Measurements from ENCODE around the gene LTB4R2. TPM values are rescaled to one million over a fixed set of nuclear protein-coding genes. Genes with fewer than 3 reads are reported as not detected.

LTB4R2 gene
- total and polyA plus RNA-seq, 2 of the 8 experiments (the other 6 are each of a cell fraction or from before 2014, with no cell fraction given), result 5.3 to 6.7 TPM

DNA sequence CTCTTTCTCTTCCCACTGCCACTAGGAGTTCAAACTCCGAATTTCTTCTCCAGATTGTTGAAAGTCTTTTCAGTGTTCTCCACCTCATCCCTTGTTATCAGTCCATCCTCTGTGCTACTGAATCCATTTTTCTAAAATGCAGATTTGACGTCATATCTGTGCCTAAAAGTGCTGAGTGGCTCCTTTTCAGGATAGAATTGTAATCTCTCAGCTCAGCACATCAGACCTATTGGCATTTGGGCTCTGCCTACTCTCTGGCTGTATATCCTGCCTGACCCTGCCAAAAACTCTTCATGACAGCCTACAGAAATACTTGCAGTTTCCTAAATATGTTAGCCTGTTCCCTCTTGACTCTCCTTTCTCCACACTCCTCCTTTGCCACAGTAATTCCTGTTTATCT is 37.5 kb upstream of the LTB4R2 start (continued):
- TF ChIP-seq CHD7 (IDR thresholded peaks at IDR 0.05; ENCODE audit: insufficient replicate concordance, low read length) (no peak), TEAD4 (IDR thresholded peaks at IDR 0.05; ENCODE audit: low read depth, low read length) (no peak), ASH2L (IDR thresholded peaks at IDR 0.05; ENCODE audit: low read length) (no peak), KDM1A (IDR thresholded peaks at IDR 0.05; ENCODE audit: borderline replicate concordance, low read length) (no peak), NRF1 (IDR thresholded peaks at IDR 0.05; ENCODE audit: low read depth, low read length) (no peak)
